H1 (cell line): ENCODE results near the gene RRBP1.

Source experiments
- BCL11A ChIP-seq, 2 experiments: IDR thresholded peaks; one replicate each; pipeline ENCODE4 v1.6.1; 2011; ENCODE audit warnings: low read depth in 2 of 2, low read length in 2 of 2, mild to moderate bottlenecking in 2 of 2
- CHD1 ChIP-seq: IDR thresholded peaks from 2 replicates; pipeline ENCODE4 v1.6.1; 2012; ENCODE audit warnings: low read depth, low read length, improper control_type of control experiment
- EP300 ChIP-seq, 2 experiments: IDR thresholded peaks; 1 replicate in 1 of 2; 2 replicates in 1 of 2; pipeline ENCODE4 v1.6.1; 2011 to 2012; ENCODE audit warnings: low read depth in 2 of 2, low read length in 2 of 2, mild to moderate bottlenecking in 2 of 2, borderline replicate concordance in 1 of 2, inconsistent platforms in 1 of 2, moderate library complexity in 1 of 2
- HDAC6 ChIP-seq: IDR thresholded peaks from one replicate; pipeline ENCODE4 v1.7.1; 2012; ENCODE audit warnings: low read depth, mild to moderate bottlenecking, inconsistent platforms, low read length, moderate library complexity
- MAFK ChIP-seq: IDR thresholded peaks from 2 replicates; pipeline ENCODE4 v1.6.1; 2012; ENCODE audit warnings: low read depth, mild to moderate bottlenecking, improper control_type of control experiment, low read length
- POLR2A ChIP-seq, 2 experiments: IDR thresholded peaks; 1 replicate in 1 of 2; 2 replicates in 1 of 2; pipeline ENCODE4 v1.6.1; 2011; ENCODE audit warnings: low read depth in 2 of 2, low read length in 2 of 2, mild to moderate bottlenecking in 2 of 2; ENCODE audit errors: control extremely low read depth in 1 of 2
- POLR2AphosphoS5 ChIP-seq: IDR thresholded peaks from 2 replicates; pipeline ENCODE4 v1.6.1; 2011; ENCODE audit warnings: low read depth, low read length
- TBP ChIP-seq: IDR thresholded peaks from 2 replicates; pipeline ENCODE4 v1.6.1; 2011; ENCODE audit warnings: low read depth, low read length, improper control_type of control experiment
- YY1 ChIP-seq: IDR thresholded peaks from 2 replicates; pipeline ENCODE4 v1.6.1; 2011; ENCODE audit warnings: low read depth, mild to moderate bottlenecking, low read length
- TF ChIP-seq, protein P1 (sequence below), 3 experiments: IDR thresholded peaks; 1 replicate in 2 of 3; 2 replicates in 1 of 3; pipeline versions ENCODE4 v1.5.1 to v1.6.1; 2011; ENCODE audit warnings: low read length in 3 of 3, mild to moderate bottlenecking in 3 of 3, inconsistent platforms in 2 of 3, low read depth in 1 of 3, moderate library complexity in 1 of 3; ENCODE audit not compliant: insufficient read depth in 1 of 3; ENCODE audit errors: control extremely low read depth in 1 of 3
- TF ChIP-seq, protein P2 (sequence below): IDR thresholded peaks from 2 replicates; pipeline ENCODE4 v1.6.1; 2011; ENCODE audit warnings: low read length, improper control_type of control experiment
- TF ChIP-seq, protein P3 (sequence below): IDR thresholded peaks from 2 replicates; pipeline ENCODE4 v1.6.1; 2012; ENCODE audit warnings: inconsistent platforms

DNA sequence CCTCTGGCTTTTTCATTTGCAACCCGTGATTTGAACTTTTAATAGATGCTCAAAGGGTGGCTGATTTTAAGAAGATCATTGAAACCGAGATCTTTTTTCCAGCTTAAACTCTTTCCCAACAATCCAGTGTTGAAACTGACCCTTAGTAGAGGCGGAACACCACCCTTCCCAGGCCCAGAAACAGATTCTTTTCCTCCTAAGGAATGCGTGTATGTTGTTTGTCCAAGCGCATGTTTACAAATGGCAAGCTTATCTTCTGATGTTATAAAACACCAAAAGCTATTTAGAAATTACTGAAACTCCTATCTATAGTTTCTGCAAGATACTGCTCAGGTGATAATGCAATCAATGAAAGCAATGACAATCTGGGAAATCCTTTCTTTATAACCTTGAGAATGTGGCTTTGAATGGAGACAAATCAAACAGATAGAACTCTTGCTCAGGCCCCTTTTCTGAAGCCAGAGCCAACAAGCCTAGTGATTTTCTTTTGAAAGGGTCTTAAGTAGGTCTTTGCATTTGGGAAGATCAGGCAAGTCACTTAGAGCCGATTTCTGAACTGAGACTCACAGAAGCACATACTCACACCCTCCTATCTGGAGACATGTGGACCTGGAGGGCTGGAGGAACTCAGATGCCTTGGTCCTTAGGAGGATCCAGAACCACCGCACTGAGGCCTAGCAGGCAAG, 26.8 kb upstream of the RRBP1 start:
- TF ChIP-seq, protein P1, sequence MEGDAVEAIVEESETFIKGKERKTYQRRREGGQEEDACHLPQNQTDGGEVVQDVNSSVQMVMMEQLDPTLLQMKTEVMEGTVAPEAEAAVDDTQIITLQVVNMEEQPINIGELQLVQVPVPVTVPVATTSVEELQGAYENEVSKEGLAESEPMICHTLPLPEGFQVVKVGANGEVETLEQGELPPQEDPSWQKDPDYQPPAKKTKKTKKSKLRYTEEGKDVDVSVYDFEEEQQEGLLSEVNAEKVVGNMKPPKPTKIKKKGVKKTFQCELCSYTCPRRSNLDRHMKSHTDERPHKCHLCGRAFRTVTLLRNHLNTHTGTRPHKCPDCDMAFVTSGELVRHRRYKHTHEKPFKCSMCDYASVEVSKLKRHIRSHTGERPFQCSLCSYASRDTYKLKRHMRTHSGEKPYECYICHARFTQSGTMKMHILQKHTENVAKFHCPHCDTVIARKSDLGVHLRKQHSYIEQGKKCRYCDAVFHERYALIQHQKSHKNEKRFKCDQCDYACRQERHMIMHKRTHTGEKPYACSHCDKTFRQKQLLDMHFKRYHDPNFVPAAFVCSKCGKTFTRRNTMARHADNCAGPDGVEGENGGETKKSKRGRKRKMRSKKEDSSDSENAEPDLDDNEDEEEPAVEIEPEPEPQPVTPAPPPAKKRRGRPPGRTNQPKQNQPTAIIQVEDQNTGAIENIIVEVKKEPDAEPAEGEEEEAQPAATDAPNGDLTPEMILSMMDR (IDR thresholded peaks at IDR 0.05; ENCODE audit: control extremely low read depth in 1 of 3, insufficient read depth in 1 of 3, low read depth in 1 of 3, low read length in 3 of 3): no peak
- TF ChIP-seq TBP (no peak), POLR2AphosphoS5 (no peak), MAFK (no peak), POLR2A (IDR thresholded peaks at IDR 0.05; ENCODE audit: control extremely low read depth in 1 of 2, low read depth in 2 of 2, low read length in 2 of 2) (no peak), YY1 (no peak), EP300 (IDR thresholded peaks at IDR 0.05; ENCODE audit: borderline replicate concordance in 1 of 2, low read depth in 2 of 2, low read length in 2 of 2) (no peak), HDAC6 (no peak), BCL11A (IDR thresholded peaks at IDR 0.05; ENCODE audit: low read depth in 2 of 2, low read length in 2 of 2) (no peak), CHD1 (no peak)
- TF ChIP-seq, protein P2, sequence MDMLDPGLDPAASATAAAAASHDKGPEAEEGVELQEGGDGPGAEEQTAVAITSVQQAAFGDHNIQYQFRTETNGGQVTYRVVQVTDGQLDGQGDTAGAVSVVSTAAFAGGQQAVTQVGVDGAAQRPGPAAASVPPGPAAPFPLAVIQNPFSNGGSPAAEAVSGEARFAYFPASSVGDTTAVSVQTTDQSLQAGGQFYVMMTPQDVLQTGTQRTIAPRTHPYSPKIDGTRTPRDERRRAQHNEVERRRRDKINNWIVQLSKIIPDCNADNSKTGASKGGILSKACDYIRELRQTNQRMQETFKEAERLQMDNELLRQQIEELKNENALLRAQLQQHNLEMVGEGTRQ: no peak
- TF ChIP-seq, protein P3, sequence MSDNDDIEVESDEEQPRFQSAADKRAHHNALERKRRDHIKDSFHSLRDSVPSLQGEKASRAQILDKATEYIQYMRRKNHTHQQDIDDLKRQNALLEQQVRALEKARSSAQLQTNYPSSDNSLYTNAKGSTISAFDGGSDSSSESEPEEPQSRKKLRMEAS: no peak
